ENCODE measurements around the gene ADGRB3. TPM values are rescaled to one million over a fixed set of nuclear protein-coding genes. Genes with fewer than 3 reads are reported as not detected.

Gene ADGRB3
- total and polyA plus RNA-seq, 2 experiments from 2014 or later = not detected

DNA sequence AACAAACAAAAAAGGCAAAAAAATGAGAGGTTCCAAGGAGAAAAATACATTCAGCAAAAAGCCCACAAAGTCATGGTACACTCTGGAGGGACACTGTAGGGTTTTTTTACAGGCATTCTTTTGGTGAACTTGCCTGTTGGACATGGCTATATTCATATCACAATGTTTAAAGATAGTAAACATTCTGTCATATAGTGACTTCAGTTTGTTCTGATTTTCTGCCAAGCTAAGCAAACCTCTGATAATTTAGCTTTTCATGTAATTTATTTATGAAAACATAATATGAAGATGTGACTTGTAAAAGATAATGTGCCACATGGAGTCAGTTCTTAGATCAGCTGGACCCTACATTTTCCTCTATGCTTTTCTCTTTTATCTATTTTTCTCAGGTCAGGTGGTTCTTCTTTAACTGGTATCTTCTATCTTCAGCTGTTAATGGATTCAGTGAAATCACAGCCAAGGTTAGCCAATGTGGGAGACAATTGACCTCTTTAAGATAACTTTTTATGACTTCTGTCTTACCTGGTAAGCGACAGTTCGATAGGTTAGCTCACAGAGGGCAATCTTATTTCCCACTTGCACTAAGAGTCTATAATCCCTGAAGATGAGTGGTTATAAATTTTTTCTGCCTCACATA, 87.9 kb downstream of the ADGRB3 start:
- H3F3A ChIP-seq (ENCODE audit: insufficient read depth) = no peaks in the 10 kb centered on the region
- no peaks in the 10 kb centered on the region for H3K4me1 ChIP-seq (ENCODE audit: insufficient read depth)
- no peak for DNase-seq
- no peak for TF ChIP-seq EZH2phosphoT487 (IDR thresholded peaks at IDR 0.05; ENCODE audit: insufficient read depth, low read depth)
- no peaks in the 10 kb centered on the region for H3K27me3 ChIP-seq (replicated peaks; ENCODE audit: insufficient read depth)
- in situ Hi-C loops (cut with MboI) = no loop called here
- WGBS, 2 experiments (ENCODE audit: low coverage in 1 of 2, low lambda C conversion rate in 2 of 2, missing lambda C conversion rate in 2 of 2) = 53 to 62% methylated on average over 2 of the region's 2 CpGs
- no peaks in the 10 kb centered on the region for H3K9me2 ChIP-seq (ENCODE audit: insufficient read depth)
- H3K9me3 ChIP-seq (ENCODE audit: low read depth) = no peaks in the 10 kb centered on the region
- no peak overlapping the region for H3K4me3 ChIP-seq
- no peaks in the 10 kb centered on the region for H3K79me2 ChIP-seq (ENCODE audit: insufficient read depth)
- no peak overlapping the region for H3K4me2 ChIP-seq (ENCODE audit: unreplicated experiment)
- no peaks in the 10 kb centered on the region for H3K36me3 ChIP-seq (ENCODE audit: low read depth)
- H4K20me1 ChIP-seq (ENCODE audit: insufficient read depth) = no peaks in the 10 kb centered on the region
- no peak overlapping the region for H2AFZ ChIP-seq
- H3K27ac ChIP-seq = no peak overlapping the region
- no peak overlapping the region for H3K9ac ChIP-seq

- no peaks in the 10 kb centered on the region for H3K9me3 ChIP-seq (ENCODE audit: low read depth)
- 51 to 62% methylated on average over 2 of the region's 2 CpGs for WGBS, 2 experiments (ENCODE audit: low coverage in 1 of 2, low lambda C conversion rate in 2 of 2, missing lambda C conversion rate in 2 of 2)
- no peaks in the 10 kb centered on the region for H3K27me3 ChIP-seq (replicated peaks; ENCODE audit: insufficient read depth)
- no peaks in the 10 kb centered on the region for H4K20me1 ChIP-seq (ENCODE audit: insufficient read depth)
- no peaks in the 10 kb centered on the region for H3K79me2 ChIP-seq (ENCODE audit: insufficient read depth)
- no peak overlapping the region for H3K27ac ChIP-seq
- no peak for TF ChIP-seq EZH2phosphoT487 (IDR thresholded peaks at IDR 0.05; ENCODE audit: insufficient read depth, low read depth)
- no peak for TF ChIP-seq EZH2 (IDR thresholded peaks at IDR 0.05; ENCODE audit: insufficient read depth, poor library complexity, severe bottlenecking)
- H3K4me2 ChIP-seq (ENCODE audit: unreplicated experiment) = no peak overlapping the region
- in situ Hi-C loops (cut with MboI) = no loop called here
- no peak overlapping the region for H3K9ac ChIP-seq
- no peak overlapping the region for H2AFZ ChIP-seq
- no peak for DNase-seq
- no peaks in the 10 kb centered on the region for H3K36me3 ChIP-seq (ENCODE audit: low read depth)
- no peaks in the 10 kb centered on the region for H3K9me2 ChIP-seq (ENCODE audit: insufficient read depth)
- no peak overlapping the region for H3K4me3 ChIP-seq
- H3F3A ChIP-seq (ENCODE audit: insufficient read depth) = no peaks in the 10 kb centered on the region
- H3K4me1 ChIP-seq (ENCODE audit: insufficient read depth) = no peaks in the 10 kb centered on the region
Observed at GRCh38 chr6:68724060-68724459, 89.0 kb downstream of the ADGRB3 start.

- in situ Hi-C loops (cut with MboI) = no loop called here
- H3K27me3 ChIP-seq (replicated peaks; ENCODE audit: insufficient read depth) = no peaks in the 10 kb centered on the region
Observed at GRCh38 chr6:68726337-68726736, 91.3 kb downstream of the ADGRB3 start.

DNA sequence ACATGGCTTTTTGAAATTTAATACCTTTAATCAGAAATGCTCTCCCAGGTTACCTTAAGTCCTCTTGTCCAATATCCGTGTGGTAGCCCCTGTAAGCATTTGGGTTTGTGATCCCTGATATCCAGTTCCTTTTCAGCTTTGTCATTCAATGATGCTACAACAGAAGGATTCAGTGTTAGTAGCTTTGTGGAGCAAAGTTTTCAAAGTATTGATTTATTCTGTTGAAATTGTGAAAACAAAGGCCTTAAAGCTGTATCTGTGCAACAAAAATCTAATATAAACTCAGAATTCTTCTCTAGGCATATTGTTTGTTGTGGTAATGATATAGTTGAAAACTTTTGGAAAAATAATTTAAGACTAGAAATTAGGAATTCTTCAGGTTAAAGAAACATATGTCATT, 91.9 kb downstream of the ADGRB3 start:
- WGBS, 2 experiments (ENCODE audit: low coverage in 1 of 2, low lambda C conversion rate in 2 of 2, missing lambda C conversion rate in 2 of 2) = 60 to 62% methylated on average over 1 of the region's 1 CpG
- Histone ChIP-seq H3F3A (ENCODE audit: insufficient read depth) (no peaks in the 10 kb centered on the region), H3K4me1 (ENCODE audit: insufficient read depth) (no peaks in the 10 kb centered on the region), H3K79me2 (ENCODE audit: insufficient read depth) (no peaks in the 10 kb centered on the region), H4K20me1 (ENCODE audit: insufficient read depth) (no peaks in the 10 kb centered on the region), H3K4me3 (no peak overlapping the region), H3K9me2 (ENCODE audit: insufficient read depth) (no peaks in the 10 kb centered on the region), H3K4me2 (ENCODE audit: unreplicated experiment) (no peak overlapping the region), H3K9ac (no peak overlapping the region), H3K27ac (no peak overlapping the region), H3K27me3 (replicated peaks; ENCODE audit: insufficient read depth) (no peaks in the 10 kb centered on the region), H3K36me3 (ENCODE audit: low read depth) (no peaks in the 10 kb centered on the region), H2AFZ (no peak overlapping the region), H3K9me3 (ENCODE audit: low read depth) (no peaks in the 10 kb centered on the region)
- in situ Hi-C loops (cut with MboI) = no loop called here
- no peak for DNase-seq
- TF ChIP-seq EZH2phosphoT487 (IDR thresholded peaks at IDR 0.05; ENCODE audit: insufficient read depth, low read depth) (no peak), EZH2 (IDR thresholded peaks at IDR 0.05; ENCODE audit: insufficient read depth, poor library complexity, severe bottlenecking) (no peak)

More at GRCh38 chr6:68726337-68726736, 91.3 kb downstream of the ADGRB3 start:
- Histone ChIP-seq H3K9me2 (ENCODE audit: insufficient read depth) (no peaks in the 10 kb centered on the region), H3K4me2 (ENCODE audit: unreplicated experiment) (no peak overlapping the region), H4K20me1 (ENCODE audit: insufficient read depth) (no peaks in the 10 kb centered on the region), H3K79me2 (ENCODE audit: insufficient read depth) (no peaks in the 10 kb centered on the region), H3K4me3 (no peak overlapping the region), H3F3A (ENCODE audit: insufficient read depth) (no peaks in the 10 kb centered on the region), H3K9ac (no peak overlapping the region), H3K9me3 (ENCODE audit: low read depth) (no peaks in the 10 kb centered on the region), H3K27ac (no peak overlapping the region), H3K36me3 (ENCODE audit: low read depth) (no peaks in the 10 kb centered on the region), H3K4me1 (ENCODE audit: insufficient read depth) (no peaks in the 10 kb centered on the region), H2AFZ (no peak overlapping the region)
- TF ChIP-seq EZH2phosphoT487 (IDR thresholded peaks at IDR 0.05; ENCODE audit: insufficient read depth, low read depth) = no peak
- no peak for TF ChIP-seq EZH2 (IDR thresholded peaks at IDR 0.05; ENCODE audit: insufficient read depth, poor library complexity, severe bottlenecking)
- no peak for DNase-seq

DNA sequence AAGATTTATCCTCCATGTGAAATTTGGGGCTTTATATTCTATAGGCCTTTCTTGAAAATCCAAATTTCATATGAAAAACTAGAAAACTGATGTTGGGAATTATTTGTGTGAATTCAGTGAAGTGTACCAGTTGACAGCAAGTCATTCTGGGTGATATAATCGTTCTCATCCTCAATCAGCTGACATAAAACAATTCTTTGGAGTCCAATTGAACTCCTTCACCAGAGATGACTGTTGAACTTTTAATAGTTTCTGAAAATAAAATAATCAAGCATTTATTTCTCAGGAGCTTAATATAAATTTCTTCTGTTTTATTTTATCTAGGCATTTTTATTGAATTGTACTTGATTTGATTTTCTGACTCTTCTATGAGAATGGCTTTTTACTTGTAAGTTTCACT, 92.6 kb downstream of the ADGRB3 start:
- Histone ChIP-seq H3K9ac (no peak overlapping the region), H3K27ac (no peak overlapping the region), H4K20me1 (ENCODE audit: insufficient read depth) (no peaks in the 10 kb centered on the region), H3K4me2 (ENCODE audit: unreplicated experiment) (no peak overlapping the region), H3K27me3 (replicated peaks; ENCODE audit: insufficient read depth) (no peaks in the 10 kb centered on the region), H3K4me1 (ENCODE audit: insufficient read depth) (no peaks in the 10 kb centered on the region), H3K36me3 (ENCODE audit: low read depth) (no peaks in the 10 kb centered on the region), H3K9me3 (ENCODE audit: low read depth) (no peaks in the 10 kb centered on the region), H3F3A (ENCODE audit: insufficient read depth) (no peaks in the 10 kb centered on the region), H3K79me2 (ENCODE audit: insufficient read depth) (no peaks in the 10 kb centered on the region), H3K4me3 (no peak overlapping the region), H3K9me2 (ENCODE audit: insufficient read depth) (no peaks in the 10 kb centered on the region), H2AFZ (no peak overlapping the region)
- TF ChIP-seq EZH2phosphoT487 (IDR thresholded peaks at IDR 0.05; ENCODE audit: insufficient read depth, low read depth) (no peak), EZH2 (IDR thresholded peaks at IDR 0.05; ENCODE audit: insufficient read depth, poor library complexity, severe bottlenecking) (no peak)
- WGBS, 2 experiments (ENCODE audit: low coverage in 1 of 2, low lambda C conversion rate in 2 of 2, missing lambda C conversion rate in 2 of 2) = 0 to 4% methylated on average over 1 of the region's 1 CpG
- in situ Hi-C loops (cut with MboI) = no loop called here
- no peak for DNase-seq
